GM23338 (cell line): ENCODE results near the gene PMM1. TPM values are rescaled to one million over a fixed set of nuclear protein-coding genes. Genes with fewer than 3 reads are reported as not detected.

Experiments used
- ATAC-seq: fragments of 200-7000 bp; cut with Tn5 transposase; 3 replicates; pipeline ENCODE4 v1.9.1; 2020
- DNase-seq: peaks from one replicate; pipeline ENCODE4 v3.0.0-alpha.2; 2015; ENCODE audit warnings: low spot score
- H2AFZ ChIP-seq: fragments of 200-600 bp; sonication (generic); 2 replicates; pipeline ENCODE4 v1.8.0; 2016; ENCODE audit warnings: antibody characterized with exemption, mild to moderate bottlenecking, moderate library complexity
- H3F3A ChIP-seq: fragments of 200-600 bp; sonication (generic); replicated peaks from 2 replicates; pipeline ENCODE4 v1.8.0; 2017; ENCODE audit warnings: antibody characterized with exemption, mixed run types, low read depth
- H3K27ac ChIP-seq: fragments of 200-600 bp; sonication (generic); 2 replicates; pipeline ENCODE4 v1.6.1; 2016; ENCODE audit warnings: low read depth
- H3K27me3 ChIP-seq: fragments of 200-600 bp; sonication (generic); 2 replicates; pipeline ENCODE4 v1.8.0; 2016; ENCODE audit warnings: mild to moderate bottlenecking, mixed run types, moderate library complexity; ENCODE audit not compliant: insufficient read depth
- H3K36me3 ChIP-seq: fragments of 200-600 bp; sonication (generic); 2 replicates; pipeline ENCODE4 v1.8.0; 2016; ENCODE audit warnings: mild to moderate bottlenecking; ENCODE audit not compliant: insufficient read depth
- H3K4me1 ChIP-seq: fragments of 200-600 bp; sonication (generic); 2 replicates; pipeline ENCODE4 v1.8.0; 2016; ENCODE audit warnings: mild to moderate bottlenecking, moderate library complexity; ENCODE audit not compliant: insufficient read depth
- H3K4me2 ChIP-seq: fragments of 200-600 bp; sonication (generic); 2 replicates; pipeline ENCODE4 v1.7.1; 2017; ENCODE audit warnings: mixed run types
- H3K4me3 ChIP-seq: fragments of 200-600 bp; sonication (generic); 2 replicates; pipeline ENCODE4 v1.6.1; 2016; ENCODE audit warnings: mixed run types
- H3K79me2 ChIP-seq: fragments of 200-600 bp; sonication (generic); replicated peaks from 2 replicates; pipeline ENCODE4 v1.8.0; 2017; ENCODE audit warnings: mild to moderate bottlenecking; ENCODE audit not compliant: insufficient read depth
- H3K9me2 ChIP-seq: fragments of 200-600 bp; sonication (generic); 2 replicates; pipeline ENCODE4 v1.8.0; 2017; ENCODE audit not compliant: insufficient read depth
- H4K20me1 ChIP-seq: fragments of 200-600 bp; sonication (generic); replicated peaks from 2 replicates; pipeline ENCODE4 v1.8.0; 2017; ENCODE audit warnings: mild to moderate bottlenecking; ENCODE audit not compliant: insufficient read depth
- H3K27ac Mint-ChIP-seq: 2 replicates; pipeline ENCODE4 v1.8.0; 2020; ENCODE audit warnings: inconsistent platforms, mild to moderate bottlenecking, moderate library complexity, mixed read lengths
- H3K27me3 Mint-ChIP-seq: 3 replicates; pipeline ENCODE4 v1.8.0; 2022; ENCODE audit warnings: low read depth, mild to moderate bottlenecking, moderate library complexity, mixed read lengths, inconsistent platforms; ENCODE audit not compliant: insufficient read depth, poor library complexity
- H3K36me3 Mint-ChIP-seq: 3 replicates; pipeline ENCODE4 v1.8.0; 2021; ENCODE audit warnings: low read depth, mild to moderate bottlenecking, inconsistent platforms, moderate library complexity, mixed read lengths
- H3K4me1 Mint-ChIP-seq: 3 replicates; pipeline ENCODE4 v1.8.0; 2020; ENCODE audit warnings: mild to moderate bottlenecking, inconsistent platforms, mixed read lengths
- H3K4me3 Mint-ChIP-seq: 3 replicates; pipeline ENCODE4 v1.8.0; 2021; ENCODE audit warnings: moderate library complexity, mild to moderate bottlenecking, inconsistent platforms, mixed read lengths
- H3K9me3 Mint-ChIP-seq: 3 replicates; pipeline ENCODE4 v1.8.0; 2020; ENCODE audit warnings: moderate library complexity, mild to moderate bottlenecking, inconsistent platforms, mixed read lengths
- CREB1 ChIP-seq: fragments of 250-450 bp; sonication (Bioruptor Pico); IDR thresholded peaks from 2 replicates; pipeline ENCODE4 v1.5.0; 2020; ENCODE audit warnings: low read depth, mild to moderate bottlenecking, moderate library complexity
- EZH2 ChIP-seq: fragments of 200-600 bp; sonication (generic); IDR thresholded peaks from one replicate; pipeline ENCODE4 v1.8.0; 2017; ENCODE audit warnings: antibody characterized with exemption, mild to moderate bottlenecking, low read depth; ENCODE audit not compliant: unreplicated experiment
- EZH2phosphoT487 ChIP-seq: fragments of 200-600 bp; sonication (generic); IDR thresholded peaks from one replicate; pipeline ENCODE4 v1.8.1; 2018; ENCODE audit warnings: antibody characterized with exemption; ENCODE audit not compliant: unreplicated experiment
- JUNB ChIP-seq: IDR thresholded peaks from one replicate; pipeline ENCODE4 v1.6.1; 2016; ENCODE audit warnings: antibody characterized with exemption; ENCODE audit not compliant: unreplicated experiment
- NANOG ChIP-seq: IDR thresholded peaks from 2 replicates; pipeline ENCODE4 v1.6.1; 2016; ENCODE audit warnings: antibody characterized with exemption, borderline replicate concordance
- STAT1 ChIP-seq: IDR thresholded peaks from one replicate; pipeline ENCODE4 v1.6.1; 2016; ENCODE audit warnings: antibody characterized with exemption; ENCODE audit not compliant: unreplicated experiment
- ZNF331 ChIP-seq: fragments of 250-450 bp; sonication (Bioruptor Pico); IDR thresholded peaks from 2 replicates; pipeline ENCODE4 v1.5.0; 2020; ENCODE audit warnings: low read depth, mild to moderate bottlenecking, moderate library complexity
- polyA plus RNA-seq: library from polyadenylated mRNA; unstranded; fragments of >200 nt; fragmentation: Nextera tagmentation; extraction: Ambion mirVana; gene quantifications from 2 replicates; pipeline ENCODE4 v1.2.1, GENCODE V29; 2016
- total RNA-seq: library from RNA; depleted of rRNA; stranded (reverse); fragments of >200 nt; shearing (Covaris generic); gene quantifications from 2 replicates; pipeline ENCODE4 v1.2.3, GENCODE V29; 2014
- TF ChIP-seq, protein P1 (sequence below): IDR thresholded peaks from 2 replicates; pipeline ENCODE4 v1.6.1; 2016; ENCODE audit warnings: antibody characterized with exemption
- TF ChIP-seq, protein P2 (sequence below), 2 experiments: fragments of 200-600 bp in 1 of 2; sonication (generic) in 1 of 2; conservative IDR thresholded peaks; 2 replicates each; pipeline versions ENCODE4 v1.5.1 to v1.6.1; 2016 to 2017; ENCODE audit warnings: antibody characterized with exemption in 2 of 2, low read depth in 2 of 2, mild to moderate bottlenecking in 2 of 2, moderate library complexity in 1 of 2
- TF ChIP-seq, protein P3 (sequence below): IDR thresholded peaks from one replicate; pipeline ENCODE4 v1.6.1; 2018; ENCODE audit warnings: antibody characterized with exemption; ENCODE audit not compliant: unreplicated experiment

The PMM1 gene
- total and polyA plus RNA-seq, 2 experiments from 2014 or later, result 8.7 to 9.9 TPM

DNA sequence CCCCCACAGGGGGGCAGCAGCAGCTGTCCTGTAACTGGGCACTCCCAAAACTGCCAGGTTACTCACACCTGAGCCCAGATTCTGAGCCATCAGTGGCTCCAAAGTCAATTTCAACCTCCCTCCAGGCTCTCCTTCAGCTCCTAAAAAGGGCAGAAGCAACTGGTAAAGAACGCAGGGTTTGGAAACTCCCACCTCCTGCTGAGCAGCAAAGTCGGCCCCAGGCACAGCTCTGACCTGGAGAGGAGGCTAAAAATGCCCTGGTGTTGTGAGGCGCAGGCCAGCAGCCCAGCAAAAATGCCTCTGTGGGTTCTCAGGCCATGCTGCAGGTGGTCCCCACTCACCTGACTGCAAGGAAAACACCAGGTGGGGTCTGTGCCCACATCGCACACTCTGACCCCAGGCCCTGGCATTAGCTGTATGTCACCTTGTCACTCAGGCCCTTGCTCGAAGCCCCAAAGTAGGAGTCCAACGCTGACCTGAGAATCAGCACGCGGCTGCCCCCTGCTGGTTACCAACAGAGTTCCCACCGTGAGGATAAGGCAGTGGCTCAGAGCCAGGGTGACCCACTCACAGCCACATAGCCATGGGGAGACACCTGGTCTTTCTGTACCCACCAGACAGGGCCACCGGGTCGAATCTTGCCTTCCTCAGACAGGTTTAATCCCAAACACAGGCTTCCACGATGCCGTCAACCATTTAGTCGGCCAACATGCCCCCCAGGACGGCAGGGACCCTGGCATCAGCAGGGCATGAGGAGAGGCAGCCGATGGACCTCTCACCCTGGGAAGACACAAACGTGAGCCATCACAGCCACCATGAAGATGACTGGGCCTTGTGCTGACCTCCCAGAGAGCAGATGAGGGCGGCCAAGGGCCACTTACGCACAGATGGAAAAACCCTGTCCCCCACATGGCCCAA is 56.5 kb downstream of the PMM1 start:
- peaks cover 12% of the 10 kb centered on the region for H4K20me1 ChIP-seq
- peaks cover 13% of the 10 kb centered on the region for H3K4me1 Mint-ChIP-seq
- H3K27ac ChIP-seq, result no peak overlapping the region
- H3K27ac Mint-ChIP-seq, result 0 out of 2 replicates have a peak overlapping the region, but pooled peaks have one; percentile 65
- TF ChIP-seq, protein P1, sequence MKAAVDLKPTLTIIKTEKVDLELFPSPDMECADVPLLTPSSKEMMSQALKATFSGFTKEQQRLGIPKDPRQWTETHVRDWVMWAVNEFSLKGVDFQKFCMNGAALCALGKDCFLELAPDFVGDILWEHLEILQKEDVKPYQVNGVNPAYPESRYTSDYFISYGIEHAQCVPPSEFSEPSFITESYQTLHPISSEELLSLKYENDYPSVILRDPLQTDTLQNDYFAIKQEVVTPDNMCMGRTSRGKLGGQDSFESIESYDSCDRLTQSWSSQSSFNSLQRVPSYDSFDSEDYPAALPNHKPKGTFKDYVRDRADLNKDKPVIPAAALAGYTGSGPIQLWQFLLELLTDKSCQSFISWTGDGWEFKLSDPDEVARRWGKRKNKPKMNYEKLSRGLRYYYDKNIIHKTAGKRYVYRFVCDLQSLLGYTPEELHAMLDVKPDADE, result no peak
- TF ChIP-seq, protein P2, sequence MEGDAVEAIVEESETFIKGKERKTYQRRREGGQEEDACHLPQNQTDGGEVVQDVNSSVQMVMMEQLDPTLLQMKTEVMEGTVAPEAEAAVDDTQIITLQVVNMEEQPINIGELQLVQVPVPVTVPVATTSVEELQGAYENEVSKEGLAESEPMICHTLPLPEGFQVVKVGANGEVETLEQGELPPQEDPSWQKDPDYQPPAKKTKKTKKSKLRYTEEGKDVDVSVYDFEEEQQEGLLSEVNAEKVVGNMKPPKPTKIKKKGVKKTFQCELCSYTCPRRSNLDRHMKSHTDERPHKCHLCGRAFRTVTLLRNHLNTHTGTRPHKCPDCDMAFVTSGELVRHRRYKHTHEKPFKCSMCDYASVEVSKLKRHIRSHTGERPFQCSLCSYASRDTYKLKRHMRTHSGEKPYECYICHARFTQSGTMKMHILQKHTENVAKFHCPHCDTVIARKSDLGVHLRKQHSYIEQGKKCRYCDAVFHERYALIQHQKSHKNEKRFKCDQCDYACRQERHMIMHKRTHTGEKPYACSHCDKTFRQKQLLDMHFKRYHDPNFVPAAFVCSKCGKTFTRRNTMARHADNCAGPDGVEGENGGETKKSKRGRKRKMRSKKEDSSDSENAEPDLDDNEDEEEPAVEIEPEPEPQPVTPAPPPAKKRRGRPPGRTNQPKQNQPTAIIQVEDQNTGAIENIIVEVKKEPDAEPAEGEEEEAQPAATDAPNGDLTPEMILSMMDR (conservative IDR thresholded peaks at IDR 0.05; ENCODE audit: low read depth in 2 of 2), result peak; percentile 75 to 90
- H3K27me3 ChIP-seq, result no peaks in the 10 kb centered on the region
- H3K4me3 Mint-ChIP-seq, result no peak overlapping the region
- ATAC-seq (peak; percentile 82), DNase-seq (peak; percentile 89)
- no peak overlapping the region for H3K4me3 ChIP-seq
- H3K27me3 Mint-ChIP-seq, result peaks cover 12% of the 10 kb centered on the region
- H3K36me3 ChIP-seq, result peaks cover 19% of the 10 kb centered on the region; the same call in 1 of the 2 replicates
- peaks cover 9% of the 10 kb centered on the region; the same call in 1 of the 2 replicates for H3F3A ChIP-seq
- H2AFZ ChIP-seq, result no peak overlapping the region
- no peak overlapping the region for H3K4me2 ChIP-seq
- H3K4me1 ChIP-seq, result peaks cover 3% of the 10 kb centered on the region; the same call in 1 of the 2 replicates
- H3K36me3 Mint-ChIP-seq, result peaks cover 59% of the 10 kb centered on the region
- peaks cover 4% of the 10 kb centered on the region; the same call in 1 of the 2 replicates for H3K79me2 ChIP-seq
- no peaks in the 10 kb centered on the region for H3K9me3 Mint-ChIP-seq
- H3K9me2 ChIP-seq, result no peaks in the 10 kb centered on the region

DNA sequence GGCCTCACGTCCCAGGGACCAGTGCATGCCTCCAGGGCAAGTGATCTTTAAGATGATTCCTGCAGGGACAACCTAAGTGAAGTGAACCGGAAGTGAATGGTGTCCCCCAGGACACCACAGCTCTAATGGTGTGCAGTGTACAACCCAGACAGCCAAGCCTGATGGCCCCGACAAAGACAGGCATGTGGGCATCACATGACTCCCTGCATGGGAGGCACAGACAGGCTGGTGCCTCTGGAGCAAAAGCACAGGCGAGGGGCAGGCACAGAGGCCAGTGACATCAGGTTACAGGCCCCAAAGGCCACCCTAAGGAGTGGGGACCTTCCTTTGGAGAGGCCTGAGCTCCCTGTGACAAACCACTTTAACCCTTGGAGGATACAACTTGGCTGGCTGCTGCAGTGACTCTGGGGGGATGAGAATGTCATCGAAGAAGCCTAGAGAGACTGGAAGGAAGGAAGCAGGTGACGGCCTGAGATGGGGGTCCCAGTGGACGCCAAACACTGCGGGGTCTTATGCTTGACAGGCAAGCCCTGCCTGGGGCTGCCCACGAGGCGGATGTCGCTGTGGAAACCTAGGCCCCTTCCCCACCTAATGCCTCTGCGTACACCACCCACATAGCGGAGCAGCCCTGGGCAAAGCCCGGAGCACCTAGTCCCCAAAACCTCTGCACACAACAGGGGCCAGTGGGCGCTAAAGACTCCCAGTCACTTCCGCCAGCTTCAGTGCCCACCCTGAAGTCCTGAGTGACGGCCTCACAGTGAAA is 57.7 kb downstream of the PMM1 start:
- Histone ChIP-seq H3K9me2 (no peaks in the 10 kb centered on the region), H3K36me3 (peaks cover 20% of the 10 kb centered on the region; the same call in 1 of the 2 replicates), H2AFZ (no peak overlapping the region), H4K20me1 (peaks cover 9% of the 10 kb centered on the region), H3K4me3 (no peak overlapping the region), H3K4me2 (no peak overlapping the region), H3F3A (peaks cover 14% of the 10 kb centered on the region), H3K27ac (no peak overlapping the region), H3K4me1 (peaks cover 3% of the 10 kb centered on the region; the same call in 1 of the 2 replicates), H3K27me3 (no peaks in the 10 kb centered on the region), H3K79me2 (peaks cover 4% of the 10 kb centered on the region; the same call in 1 of the 2 replicates)
- Mint-ChIP-seq H3K9me3 (no peaks in the 10 kb centered on the region), H3K36me3 (peaks cover 57% of the 10 kb centered on the region), H3K27ac (no peak overlapping the region), H3K27me3 (peaks cover 19% of the 10 kb centered on the region), H3K4me1 (peaks cover 7% of the 10 kb centered on the region), H3K4me3 (no peak overlapping the region)
- DNase-seq (no peak), ATAC-seq (no peak)
- no peak for TF ChIP-seq EZH2phosphoT487
- TF ChIP-seq NANOG, result no peak
- no peak for TF ChIP-seq CREB1 (CRISPR knock-in tag)
- TF ChIP-seq, protein P3, sequence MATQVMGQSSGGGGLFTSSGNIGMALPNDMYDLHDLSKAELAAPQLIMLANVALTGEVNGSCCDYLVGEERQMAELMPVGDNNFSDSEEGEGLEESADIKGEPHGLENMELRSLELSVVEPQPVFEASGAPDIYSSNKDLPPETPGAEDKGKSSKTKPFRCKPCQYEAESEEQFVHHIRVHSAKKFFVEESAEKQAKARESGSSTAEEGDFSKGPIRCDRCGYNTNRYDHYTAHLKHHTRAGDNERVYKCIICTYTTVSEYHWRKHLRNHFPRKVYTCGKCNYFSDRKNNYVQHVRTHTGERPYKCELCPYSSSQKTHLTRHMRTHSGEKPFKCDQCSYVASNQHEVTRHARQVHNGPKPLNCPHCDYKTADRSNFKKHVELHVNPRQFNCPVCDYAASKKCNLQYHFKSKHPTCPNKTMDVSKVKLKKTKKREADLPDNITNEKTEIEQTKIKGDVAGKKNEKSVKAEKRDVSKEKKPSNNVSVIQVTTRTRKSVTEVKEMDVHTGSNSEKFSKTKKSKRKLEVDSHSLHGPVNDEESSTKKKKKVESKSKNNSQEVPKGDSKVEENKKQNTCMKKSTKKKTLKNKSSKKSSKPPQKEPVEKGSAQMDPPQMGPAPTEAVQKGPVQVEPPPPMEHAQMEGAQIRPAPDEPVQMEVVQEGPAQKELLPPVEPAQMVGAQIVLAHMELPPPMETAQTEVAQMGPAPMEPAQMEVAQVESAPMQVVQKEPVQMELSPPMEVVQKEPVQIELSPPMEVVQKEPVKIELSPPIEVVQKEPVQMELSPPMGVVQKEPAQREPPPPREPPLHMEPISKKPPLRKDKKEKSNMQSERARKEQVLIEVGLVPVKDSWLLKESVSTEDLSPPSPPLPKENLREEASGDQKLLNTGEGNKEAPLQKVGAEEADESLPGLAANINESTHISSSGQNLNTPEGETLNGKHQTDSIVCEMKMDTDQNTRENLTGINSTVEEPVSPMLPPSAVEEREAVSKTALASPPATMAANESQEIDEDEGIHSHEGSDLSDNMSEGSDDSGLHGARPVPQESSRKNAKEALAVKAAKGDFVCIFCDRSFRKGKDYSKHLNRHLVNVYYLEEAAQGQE, result no peak
- TF ChIP-seq JUNB, result no peak
- TF ChIP-seq ZNF331 (CRISPR knock-in tag), result no peak
- TF ChIP-seq, protein P1, result no peak
- TF ChIP-seq, protein P2 (conservative IDR thresholded peaks at IDR 0.05; ENCODE audit: low read depth in 2 of 2), result no peak
- TF ChIP-seq EZH2, result no peak
- TF ChIP-seq STAT1, result no peak
